GM10847 (cell line): ENCODE measurements around the gene KCNQ1.

Experiments used
- POLR2A ChIP-seq: IDR thresholded peaks from 2 replicates; pipeline ENCODE4 v1.6.1; 2011; ENCODE audit not compliant: insufficient read length; ENCODE audit errors: extremely low read depth

KCNQ1 gene

GRCh38 chr11:2748814-2749554 lies 304.2 kb downstream of the KCNQ1 start:
- TF ChIP-seq POLR2A, result no peak

DNA sequence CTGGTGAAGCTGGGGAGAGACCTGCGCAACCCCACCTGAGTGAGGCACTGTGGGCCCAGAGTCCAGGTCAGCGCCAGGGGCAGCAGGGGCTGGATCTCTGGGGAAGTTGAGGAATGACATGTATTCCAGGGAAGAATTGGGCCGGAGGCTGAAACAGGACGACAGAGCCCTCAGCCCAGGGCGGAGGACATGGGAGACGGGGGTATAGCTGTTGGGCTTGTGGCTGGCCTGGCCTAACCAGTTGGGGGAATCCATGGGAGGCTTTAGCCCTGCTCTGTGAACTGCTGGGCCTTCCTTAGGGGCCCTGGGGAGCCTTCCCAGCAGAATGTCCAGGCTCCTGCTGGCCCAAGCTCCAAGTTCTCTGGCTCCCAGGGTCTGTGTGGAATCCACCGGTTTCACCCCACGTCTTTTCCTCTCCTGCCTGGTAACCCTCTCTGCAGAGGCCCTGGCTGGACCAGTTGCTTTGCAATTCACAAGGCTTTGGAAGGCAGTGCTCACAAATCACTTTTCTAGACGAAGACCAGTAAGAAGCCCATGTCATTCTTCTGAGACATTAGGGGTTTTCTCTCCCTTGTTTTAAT lies 305.4 kb downstream of the KCNQ1 start:
- TF ChIP-seq POLR2A, result no peak

DNA sequence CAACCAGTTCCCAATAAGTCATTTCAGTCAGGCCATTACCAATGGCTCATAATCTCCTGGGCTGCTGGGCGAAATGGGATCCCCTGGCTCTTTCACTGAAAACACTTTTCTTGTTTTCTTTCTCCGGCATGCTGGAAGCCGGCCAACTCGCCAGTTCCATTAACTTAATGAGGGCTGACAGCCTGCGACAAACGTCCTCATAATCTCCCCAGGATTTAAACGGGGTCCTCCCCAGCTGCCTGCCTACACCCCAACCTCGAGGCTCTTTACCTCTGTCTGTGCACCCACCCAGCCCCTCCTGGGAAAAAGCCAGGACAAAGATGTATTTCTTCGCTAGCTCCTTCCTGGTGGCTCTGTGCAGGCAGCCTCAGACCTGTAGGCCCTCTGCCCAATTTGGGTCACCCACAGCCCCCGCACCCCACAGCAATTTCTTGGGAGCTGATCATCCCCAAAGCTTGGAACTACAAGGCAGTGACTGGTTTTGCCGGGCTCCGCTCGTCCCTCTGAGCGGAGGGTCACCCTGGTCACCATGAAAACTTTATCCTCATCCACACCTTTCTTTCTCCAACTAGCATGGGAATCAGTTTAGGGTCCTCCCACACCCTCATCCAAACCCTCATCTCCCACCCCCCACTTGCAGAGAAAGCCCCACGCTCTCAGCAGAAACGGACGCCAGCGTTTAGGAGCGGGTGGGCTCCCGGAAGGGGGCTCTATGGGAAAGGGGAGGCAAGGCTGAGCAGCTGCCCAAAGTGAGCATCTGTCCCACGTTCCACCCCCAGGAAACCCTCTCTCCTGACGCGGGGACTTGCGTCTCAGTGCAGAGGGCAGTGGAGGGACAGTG lies 306.1 kb downstream of the KCNQ1 start:
- no peak for TF ChIP-seq POLR2A

- no peak for TF ChIP-seq POLR2A
Observed at GRCh38 chr11:2751523-2752203, 306.9 kb downstream of the KCNQ1 start.

DNA sequence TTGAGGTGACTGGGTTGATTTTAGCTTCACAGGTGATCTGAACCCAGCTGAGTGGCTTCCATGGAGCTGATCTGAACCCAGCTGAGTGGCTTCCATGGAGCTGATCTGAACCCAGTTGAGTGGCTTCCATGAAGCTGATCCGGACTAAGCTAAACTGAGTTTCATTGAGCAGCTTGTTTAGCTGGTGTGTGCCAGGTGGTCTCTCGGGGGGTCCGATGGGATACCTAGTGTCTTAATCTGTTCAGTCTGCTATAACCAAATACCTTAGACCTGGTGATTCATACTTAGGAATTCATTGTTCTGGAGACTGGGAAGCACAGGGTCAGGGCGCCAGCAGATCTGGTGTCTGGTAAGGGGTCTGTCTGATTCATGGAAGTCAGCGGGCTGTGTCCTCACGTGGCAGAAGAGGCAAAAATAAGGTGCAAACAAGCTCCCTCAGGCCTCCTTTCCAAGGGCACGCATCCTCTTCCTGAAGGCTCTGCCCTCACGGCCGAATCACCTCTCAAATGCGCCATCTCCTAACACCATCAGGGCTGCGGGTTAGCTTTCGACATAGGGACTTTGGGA lies 307.5 kb downstream of the KCNQ1 start:
- no peak for TF ChIP-seq POLR2A

GRCh38 chr11:2752923-2753322 lies 308.1 kb downstream of the KCNQ1 start:
- TF ChIP-seq POLR2A, result no peak

DNA sequence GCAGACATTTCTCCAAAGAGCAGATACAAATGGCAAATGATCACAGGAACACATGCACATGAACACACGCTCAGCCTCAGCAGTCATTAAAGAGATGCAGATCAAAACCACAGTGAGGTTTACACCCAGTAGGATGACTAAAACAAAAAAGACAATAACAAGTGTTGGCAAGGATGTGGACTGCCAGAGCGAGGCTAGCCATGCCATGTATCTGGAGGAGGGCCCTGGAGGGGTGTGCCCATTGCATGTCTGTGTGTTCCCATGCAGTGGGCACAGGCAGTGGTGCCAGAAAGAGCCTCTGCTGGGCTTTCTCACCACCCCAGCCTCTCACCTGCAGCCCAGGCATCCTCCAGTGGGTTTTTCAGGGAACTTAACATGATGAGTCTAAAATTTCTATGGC lies 309.2 kb downstream of the KCNQ1 start:
- TF ChIP-seq POLR2A, result no peak

GRCh38 chr11:2755071-2755470 lies 310.3 kb downstream of the KCNQ1 start:
- TF ChIP-seq POLR2A, result no peak

DNA sequence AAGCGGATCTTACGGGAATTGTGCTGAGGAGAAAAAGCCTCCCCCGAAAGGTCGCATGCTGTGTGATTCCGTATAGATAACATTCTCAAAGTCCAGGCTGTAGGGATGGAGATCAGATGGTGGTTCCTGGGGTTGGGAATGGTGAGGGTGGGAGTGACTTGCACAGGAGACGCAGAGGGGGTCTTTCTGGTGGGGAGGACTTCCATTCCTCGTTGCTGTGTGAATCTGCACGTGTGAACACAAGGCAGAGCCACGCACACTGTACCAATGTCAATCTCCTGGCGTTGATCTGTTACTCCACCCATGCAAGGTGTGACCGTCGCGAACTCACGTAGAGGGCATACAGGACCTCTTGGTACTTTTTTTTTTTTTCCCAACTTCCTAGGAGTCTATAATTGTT lies 313.9 kb downstream of the KCNQ1 start:
- TF ChIP-seq POLR2A, result no peak

GRCh38 chr11:2759228-2760195 lies 314.7 kb downstream of the KCNQ1 start:
- TF ChIP-seq POLR2A, result no peak

DNA sequence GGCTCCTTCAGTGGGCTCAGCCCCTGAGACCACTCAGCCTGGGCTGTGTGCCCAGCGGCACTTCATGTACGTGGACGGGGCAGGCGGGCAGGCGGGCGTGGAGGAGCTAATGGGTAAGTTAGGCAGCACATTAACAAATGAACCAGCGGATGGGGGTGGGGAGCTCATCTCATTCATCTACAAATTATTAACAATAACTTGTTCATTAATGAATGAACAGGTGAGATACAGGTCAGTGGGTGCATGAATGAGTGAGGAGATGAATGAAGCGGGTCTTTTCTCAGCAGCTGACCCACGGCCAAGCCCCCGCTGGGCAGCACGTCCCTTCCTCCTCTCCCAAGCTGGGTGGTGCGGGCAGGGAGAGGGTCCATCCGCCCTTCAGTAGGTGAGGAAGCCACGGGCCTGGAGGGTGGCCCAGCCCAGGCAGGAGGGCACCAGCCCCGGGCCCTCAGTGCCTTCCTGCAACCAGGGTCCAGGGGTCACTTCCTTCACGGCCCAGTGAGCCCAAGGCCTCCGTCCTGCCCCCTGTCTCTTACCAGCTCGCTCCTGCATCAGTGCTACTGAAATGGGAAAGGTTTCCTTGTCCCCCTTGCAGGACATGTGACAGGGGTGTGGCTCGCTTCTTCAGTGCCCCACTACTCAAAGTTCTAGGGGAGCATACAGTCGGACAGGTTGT lies 315.5 kb downstream of the KCNQ1 start:
- TF ChIP-seq POLR2A, result no peak

DNA sequence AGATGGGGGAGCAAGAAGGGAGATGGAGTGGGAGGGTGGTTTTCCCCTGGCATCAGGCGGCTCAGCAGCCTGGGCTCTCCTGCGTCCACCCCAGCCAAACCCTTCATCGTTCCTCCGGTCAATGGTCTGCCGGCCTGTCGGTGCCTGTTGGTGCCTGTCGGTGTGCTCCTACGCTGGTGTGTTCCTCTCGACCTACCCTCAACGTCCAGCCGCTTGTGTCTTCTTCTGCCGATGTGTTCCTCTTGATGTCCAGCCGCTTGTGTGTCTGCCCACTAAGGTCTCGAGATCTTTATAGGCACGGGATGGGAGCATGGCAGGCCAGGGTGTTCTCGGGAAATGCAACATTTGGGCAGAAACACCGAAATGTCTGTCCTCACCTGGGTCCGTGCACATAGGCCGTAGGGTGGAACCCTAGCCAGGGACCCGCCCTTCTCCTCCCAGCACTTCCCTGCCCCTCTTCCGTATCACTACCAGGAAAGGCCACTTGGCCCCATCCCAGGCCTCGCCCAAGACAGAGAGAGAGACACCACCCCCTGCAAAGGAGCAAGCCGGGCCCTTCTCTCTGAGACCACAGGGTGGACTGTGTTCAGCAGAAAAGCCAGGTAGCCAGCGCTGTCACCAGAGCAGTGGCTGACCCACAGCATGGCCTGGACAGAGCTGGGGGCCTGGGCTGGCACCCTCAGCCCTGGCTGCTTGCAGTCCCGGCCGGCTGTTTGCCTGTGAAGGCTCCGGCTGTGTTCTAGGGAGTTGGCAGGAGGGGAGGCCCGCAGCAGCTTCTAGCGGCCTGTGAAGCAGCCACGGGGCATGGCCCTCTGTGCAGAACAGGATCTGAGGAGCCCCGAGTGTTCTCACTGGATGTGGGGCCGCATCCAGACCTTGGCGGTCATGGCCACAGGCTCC lies 316.6 kb downstream of the KCNQ1 start:
- TF ChIP-seq POLR2A, result no peak

DNA sequence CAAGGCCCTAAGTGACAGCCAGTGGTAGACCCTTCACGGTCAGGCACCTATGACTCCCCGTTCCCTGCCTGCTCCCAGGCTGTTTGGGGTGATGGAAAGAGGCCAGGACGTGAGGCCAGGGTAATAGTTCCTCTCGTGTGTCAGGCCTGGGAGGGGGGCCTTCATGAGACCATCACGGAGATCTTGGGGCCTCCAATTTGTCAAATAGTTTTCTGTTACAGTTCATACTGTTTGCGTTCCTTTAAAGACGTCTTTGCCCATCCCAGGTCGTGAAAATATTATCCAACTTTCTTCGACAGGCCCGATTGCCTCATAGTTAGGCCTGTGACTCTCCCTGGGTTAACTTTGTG lies 317.2 kb downstream of the KCNQ1 start:
- TF ChIP-seq POLR2A, result no peak
